Fibroblast of skin of back (primary cell): ENCODE measurements around the gene IST1.

Source experiments
- DNase-seq: peaks from one replicate; pipeline ENCODE4 v3.0.0-alpha.2; 2013

The IST1 gene

DNA sequence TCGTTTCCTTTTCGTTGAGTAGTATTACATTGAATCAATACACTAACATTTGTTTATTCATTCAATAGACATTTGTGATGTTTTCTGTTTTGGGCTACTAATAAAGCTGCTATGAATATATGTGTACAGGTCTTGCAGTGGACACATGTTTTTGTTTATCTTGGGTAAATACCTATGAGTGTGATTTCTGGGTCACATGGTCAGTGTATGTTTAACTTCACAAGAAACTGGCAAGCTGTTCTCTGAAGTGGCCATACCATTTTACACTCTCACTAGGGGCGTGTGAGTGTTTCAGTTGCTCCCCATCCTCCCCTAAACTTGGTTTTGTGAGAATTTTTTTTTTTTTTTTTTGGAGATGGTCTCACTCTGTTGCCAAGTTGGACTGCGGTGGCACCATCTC lies 69.9 kb downstream of the IST1 start:
- DNase-seq: no peak

DNA sequence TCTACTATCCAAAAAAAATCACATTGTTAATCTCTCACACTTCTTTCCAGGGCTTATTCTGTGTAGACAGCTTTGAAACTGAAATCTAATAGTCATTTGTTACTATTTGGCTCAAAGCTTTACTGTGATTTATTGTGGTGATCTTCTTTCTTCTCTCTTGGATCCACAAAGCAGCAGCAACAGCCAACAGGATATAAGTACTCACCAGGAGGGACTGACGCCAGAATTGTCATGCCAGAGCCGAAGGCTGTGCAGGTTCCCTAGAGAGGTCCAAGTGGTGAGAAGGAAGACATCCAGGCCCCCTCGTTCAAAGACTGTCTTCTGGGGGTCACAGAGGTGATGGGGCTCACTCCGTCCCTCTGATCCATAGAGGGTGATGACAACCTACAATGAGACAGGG lies 71.6 kb downstream of the IST1 start:
- DNase-seq: no peak

GRCh38 chr16:71969353-71969752 lies 74.0 kb downstream of the IST1 start:
- DNase-seq: no peak

GRCh38 chr16:71971571-71971970 lies 76.2 kb downstream of the IST1 start:
- no peak for DNase-seq

GRCh38 chr16:71972356-71972755 lies 77.0 kb downstream of the IST1 start:
- no peak for DNase-seq

- no peak for DNase-seq
Measured at GRCh38 chr16:71973001-71973400, 77.7 kb downstream of the IST1 start.

DNA sequence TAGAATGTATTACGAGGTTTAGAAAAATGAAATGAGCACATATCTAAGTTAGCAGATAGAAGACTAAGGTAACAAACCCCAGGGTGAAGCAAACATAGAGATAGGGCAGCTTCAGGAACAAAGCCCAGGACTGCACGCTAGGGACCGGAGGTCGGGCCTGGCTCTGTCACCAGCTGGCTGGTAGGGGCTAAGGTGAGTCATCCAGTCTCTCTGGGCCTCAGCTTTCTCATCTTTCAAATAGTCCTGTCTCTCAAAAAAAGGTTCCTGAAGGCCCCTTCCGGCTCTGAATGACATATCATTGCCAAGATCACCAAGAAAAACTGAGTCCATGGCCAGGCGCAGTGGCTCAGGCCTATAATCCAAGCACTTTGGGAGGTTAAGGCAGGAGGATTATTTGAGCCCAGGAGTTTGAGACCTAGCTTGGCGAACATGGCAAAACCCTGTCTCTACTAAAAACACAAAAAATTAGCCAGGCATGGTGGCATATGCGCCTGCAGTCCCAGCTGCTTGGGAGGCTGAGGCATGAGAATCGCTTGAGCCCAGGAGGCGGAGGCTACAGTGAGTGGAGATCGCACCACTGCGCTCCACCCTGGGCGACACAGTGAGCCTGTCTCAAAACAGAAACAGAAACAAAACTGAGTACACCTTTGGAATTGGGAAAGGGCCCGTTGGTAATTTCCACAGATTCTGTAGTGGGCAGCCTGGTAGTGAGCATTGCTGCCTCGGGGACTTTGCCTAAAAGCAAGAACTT lies 78.9 kb downstream of the IST1 start:
- no peak for DNase-seq
